Measurements from ENCODE around the gene PLOD2.

GRCh38 chr3:146152834-146153233 is 8.2 kb downstream of the PLOD2 start:
- no peak for TF ChIP-seq CTCF (IDR thresholded peaks at IDR 0.05)
- TF ChIP-seq EZH2 (IDR thresholded peaks at IDR 0.05; ENCODE audit: borderline replicate concordance, insufficient read depth, low read depth, low read length, poor library complexity, severe bottlenecking), result no peak
